ENCODE data around the gene DCUN1D1.

DNA sequence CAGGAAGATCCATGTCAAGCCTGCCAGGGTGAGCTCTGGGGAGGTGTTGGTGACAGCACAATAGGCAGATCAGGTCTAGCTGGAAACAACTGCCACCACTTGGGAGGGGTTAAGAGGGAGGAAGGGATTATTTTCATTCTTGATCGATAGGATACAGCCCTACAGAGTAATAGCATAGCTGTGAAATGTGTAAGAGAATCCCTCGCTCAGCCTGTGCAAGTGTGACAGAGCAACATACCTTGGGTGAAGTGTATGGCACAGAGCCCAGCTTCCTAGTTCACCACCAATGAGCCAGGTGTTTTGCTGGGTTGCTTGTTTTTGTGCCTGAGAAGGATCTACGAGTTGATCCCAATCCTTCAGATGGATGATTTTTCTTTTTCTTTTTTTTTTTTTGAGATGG, 9.2 kb upstream of the DCUN1D1 start:
- TF ChIP-seq GLIS3 (CRISPR knock-in tag; IDR thresholded peaks at IDR 0.05), result no peak
- TF ChIP-seq, protein P1, sequence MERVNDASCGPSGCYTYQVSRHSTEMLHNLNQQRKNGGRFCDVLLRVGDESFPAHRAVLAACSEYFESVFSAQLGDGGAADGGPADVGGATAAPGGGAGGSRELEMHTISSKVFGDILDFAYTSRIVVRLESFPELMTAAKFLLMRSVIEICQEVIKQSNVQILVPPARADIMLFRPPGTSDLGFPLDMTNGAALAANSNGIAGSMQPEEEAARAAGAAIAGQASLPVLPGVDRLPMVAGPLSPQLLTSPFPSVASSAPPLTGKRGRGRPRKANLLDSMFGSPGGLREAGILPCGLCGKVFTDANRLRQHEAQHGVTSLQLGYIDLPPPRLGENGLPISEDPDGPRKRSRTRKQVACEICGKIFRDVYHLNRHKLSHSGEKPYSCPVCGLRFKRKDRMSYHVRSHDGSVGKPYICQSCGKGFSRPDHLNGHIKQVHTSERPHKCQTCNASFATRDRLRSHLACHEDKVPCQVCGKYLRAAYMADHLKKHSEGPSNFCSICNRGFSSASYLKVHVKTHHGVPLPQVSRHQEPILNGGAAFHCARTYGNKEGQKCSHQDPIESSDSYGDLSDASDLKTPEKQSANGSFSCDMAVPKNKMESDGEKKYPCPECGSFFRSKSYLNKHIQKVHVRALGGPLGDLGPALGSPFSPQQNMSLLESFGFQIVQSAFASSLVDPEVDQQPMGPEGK (CRISPR knock-in tag; IDR thresholded peaks at IDR 0.05; ENCODE audit: borderline replicate concordance), result no peak
- TF ChIP-seq ZNF8 (CRISPR knock-in tag; IDR thresholded peaks at IDR 0.05), result no peak
- no peak for TF ChIP-seq ESRRG (CRISPR knock-in tag; IDR thresholded peaks at IDR 0.05)
- TF ChIP-seq, protein P2, sequence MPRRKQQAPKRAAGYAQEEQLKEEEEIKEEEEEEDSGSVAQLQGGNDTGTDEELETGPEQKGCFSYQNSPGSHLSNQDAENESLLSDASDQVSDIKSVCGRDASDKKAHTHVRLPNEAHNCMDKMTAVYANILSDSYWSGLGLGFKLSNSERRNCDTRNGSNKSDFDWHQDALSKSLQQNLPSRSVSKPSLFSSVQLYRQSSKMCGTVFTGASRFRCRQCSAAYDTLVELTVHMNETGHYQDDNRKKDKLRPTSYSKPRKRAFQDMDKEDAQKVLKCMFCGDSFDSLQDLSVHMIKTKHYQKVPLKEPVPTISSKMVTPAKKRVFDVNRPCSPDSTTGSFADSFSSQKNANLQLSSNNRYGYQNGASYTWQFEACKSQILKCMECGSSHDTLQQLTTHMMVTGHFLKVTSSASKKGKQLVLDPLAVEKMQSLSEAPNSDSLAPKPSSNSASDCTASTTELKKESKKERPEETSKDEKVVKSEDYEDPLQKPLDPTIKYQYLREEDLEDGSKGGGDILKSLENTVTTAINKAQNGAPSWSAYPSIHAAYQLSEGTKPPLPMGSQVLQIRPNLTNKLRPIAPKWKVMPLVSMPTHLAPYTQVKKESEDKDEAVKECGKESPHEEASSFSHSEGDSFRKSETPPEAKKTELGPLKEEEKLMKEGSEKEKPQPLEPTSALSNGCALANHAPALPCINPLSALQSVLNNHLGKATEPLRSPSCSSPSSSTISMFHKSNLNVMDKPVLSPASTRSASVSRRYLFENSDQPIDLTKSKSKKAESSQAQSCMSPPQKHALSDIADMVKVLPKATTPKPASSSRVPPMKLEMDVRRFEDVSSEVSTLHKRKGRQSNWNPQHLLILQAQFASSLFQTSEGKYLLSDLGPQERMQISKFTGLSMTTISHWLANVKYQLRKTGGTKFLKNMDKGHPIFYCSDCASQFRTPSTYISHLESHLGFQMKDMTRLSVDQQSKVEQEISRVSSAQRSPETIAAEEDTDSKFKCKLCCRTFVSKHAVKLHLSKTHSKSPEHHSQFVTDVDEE (CRISPR knock-in tag; IDR thresholded peaks at IDR 0.05), result no peak
- TF ChIP-seq OSR1 (CRISPR knock-in tag; IDR thresholded peaks at IDR 0.05), result no peak
- TF ChIP-seq SNAI2 (CRISPR knock-in tag; IDR thresholded peaks at IDR 0.05), result no peak
- TF ChIP-seq, protein P3, sequence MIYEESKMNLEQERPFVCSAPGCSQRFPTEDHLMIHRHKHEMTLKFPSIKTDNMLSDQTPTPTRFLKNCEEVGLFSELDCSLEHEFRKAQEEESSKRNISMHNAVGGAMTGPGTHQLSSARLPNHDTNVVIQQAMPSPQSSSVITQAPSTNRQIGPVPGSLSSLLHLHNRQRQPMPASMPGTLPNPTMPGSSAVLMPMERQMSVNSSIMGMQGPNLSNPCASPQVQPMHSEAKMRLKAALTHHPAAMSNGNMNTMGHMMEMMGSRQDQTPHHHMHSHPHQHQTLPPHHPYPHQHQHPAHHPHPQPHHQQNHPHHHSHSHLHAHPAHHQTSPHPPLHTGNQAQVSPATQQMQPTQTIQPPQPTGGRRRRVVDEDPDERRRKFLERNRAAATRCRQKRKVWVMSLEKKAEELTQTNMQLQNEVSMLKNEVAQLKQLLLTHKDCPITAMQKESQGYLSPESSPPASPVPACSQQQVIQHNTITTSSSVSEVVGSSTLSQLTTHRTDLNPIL (CRISPR knock-in tag; IDR thresholded peaks at IDR 0.05; ENCODE audit: low read depth), result no peak
- TF ChIP-seq ZFP30 (CRISPR knock-in tag; IDR thresholded peaks at IDR 0.05), result no peak

Measured in SK-N-SH treated with all-trans-retinoic acid at 6 μM for 48 hours (cell line).